Activated CD4-positive, alpha-beta T cell treated with anti-CD3 and anti-CD28 coated beads, Interleukin-2, amount 50 U/mL, for 24 hours (primary cell): ENCODE data around the gene PHF20.
"Not testable (repeated sequence)": the region's sequence is repeated elsewhere in the genome, so short reads cannot be mapped to it uniquely, and the experiment has no call there.

Experiments used
- DNase-seq, 2 donors: peaks; one replicate each; pipeline ENCODE4 v3.0.0-alpha.2; 2020; ENCODE audit warnings: low read depth in 1 of 2, low spot score in 1 of 2

Gene PHF20

DNA sequence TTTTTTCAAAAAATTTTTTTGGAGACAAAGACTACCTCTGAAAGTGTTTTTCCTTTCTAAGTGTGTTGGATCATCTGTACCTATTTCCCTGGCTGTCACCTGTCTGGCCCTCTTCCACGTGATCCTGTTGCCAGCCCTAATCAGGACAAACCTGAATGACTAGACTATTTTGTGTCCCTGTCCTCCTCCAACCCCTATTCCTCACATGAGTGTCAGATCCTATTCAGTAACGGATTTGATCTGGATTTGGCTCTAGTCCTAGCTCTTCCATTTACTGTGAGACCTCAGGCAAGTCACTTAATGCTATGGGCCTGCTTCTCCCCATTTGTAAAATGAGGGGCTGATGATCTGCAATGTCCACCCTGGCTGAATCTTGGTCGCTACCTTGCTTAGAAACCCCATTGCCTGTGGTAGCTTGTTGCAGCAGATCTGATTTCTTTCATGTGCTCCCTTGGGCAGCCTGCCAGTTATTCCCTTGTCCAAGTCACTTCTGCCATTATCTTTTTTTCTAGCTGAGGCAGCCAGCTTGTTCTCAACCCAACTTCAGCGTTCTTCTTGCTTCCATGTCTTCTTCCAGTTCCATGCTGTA, 4.8 kb downstream of the PHF20 start:
- no peak for DNase-seq

DNA sequence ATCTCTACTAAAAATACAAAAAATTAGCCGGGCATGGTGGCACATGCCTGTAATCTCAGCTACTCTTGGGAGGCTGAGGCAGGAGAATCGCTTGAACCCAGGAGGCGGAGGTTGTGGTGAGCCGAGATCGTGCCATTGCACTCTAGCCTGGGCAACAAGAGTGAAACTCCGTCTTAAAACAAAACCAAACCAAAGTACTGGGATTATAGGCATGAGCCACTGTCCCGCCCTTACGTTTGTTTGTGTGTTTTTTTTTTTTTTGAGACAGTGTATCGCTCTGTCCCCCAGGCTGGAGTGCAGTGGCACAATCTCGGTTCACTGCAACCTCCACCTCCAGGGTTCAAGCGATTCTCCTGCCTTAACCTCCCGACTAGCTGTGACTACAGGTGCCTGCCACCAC, 12.0 kb downstream of the PHF20 start:
- DNase-seq, result not testable (repeated sequence)

DNA sequence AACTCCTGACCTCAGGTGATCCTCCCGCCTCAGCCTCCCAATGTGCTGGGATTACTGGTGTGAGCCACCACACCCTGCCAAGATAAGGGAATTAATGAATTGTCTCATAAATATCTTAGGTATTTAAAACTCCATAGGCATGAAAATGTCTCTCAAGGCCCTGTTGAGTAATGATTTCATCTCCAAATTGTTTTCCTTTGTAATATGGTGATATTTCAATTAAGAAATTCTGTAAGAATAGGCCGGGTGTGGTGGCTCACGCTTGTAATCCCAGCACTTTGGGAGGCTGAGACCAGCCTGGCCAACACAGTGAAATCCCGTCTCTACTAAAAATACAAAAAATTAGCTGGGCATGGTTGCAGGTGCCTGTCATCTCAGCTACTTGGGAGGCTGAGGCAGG, 13.7 kb downstream of the PHF20 start:
- DNase-seq, result not testable (repeated sequence)

DNA sequence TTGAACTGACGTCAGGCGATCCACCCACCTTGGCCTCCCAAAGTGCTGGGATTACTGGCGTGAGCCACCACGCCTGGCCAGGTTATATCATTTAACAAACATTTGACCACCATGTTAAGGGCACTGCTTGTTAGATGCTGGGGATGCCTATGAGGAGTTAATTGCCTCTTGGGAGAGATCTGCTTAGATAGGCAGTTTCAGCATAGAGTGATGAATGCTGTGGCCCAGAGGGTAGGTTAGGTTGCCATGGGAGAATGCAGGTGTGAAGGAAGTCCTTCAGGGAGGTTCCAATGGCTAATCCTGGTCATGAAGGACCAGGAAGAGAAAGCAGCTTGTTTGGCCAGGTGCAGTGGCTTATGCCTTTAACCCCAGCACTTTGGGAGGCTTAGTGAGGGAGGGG, 17.0 kb downstream of the PHF20 start:
- DNase-seq, result no peak

DNA sequence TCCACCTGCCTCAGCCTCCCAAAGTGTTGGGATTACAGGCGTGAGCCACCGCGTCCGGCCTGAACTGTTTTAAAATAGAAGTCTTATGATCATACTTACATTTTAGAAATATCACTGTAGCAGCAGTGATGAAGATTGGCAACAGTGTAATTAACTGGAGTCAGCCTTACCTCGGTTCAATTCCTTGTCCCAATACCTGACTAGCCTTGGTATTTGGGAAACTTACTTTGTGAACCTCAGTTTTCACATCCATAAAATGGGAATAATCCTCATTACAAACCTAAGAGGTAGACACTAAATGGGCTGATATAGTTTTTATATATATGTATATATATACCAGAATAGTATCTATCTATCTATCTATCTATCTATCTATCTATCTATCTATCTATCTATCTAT, 19.3 kb downstream of the PHF20 start:
- DNase-seq, result no peak

DNA sequence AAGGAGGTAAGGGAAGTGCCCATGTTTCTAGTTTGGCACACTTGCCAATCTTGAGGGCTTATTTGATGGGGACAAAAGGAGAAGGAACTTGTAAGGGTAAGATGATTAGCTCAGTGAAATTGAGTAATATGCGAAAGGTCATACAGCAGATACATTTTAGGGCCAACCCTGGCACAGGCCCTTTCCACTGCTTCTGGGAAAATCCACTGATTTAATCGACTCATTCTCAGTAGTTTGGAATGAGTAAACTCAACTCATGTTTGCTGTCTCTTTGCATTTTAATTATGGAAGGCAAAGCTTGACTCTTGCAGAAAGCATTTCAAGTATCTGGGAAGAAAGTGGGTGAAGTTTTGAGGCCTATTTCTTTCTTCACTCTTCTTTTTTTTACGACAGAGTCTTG, 20.0 kb downstream of the PHF20 start:
- no peak for DNase-seq

DNA sequence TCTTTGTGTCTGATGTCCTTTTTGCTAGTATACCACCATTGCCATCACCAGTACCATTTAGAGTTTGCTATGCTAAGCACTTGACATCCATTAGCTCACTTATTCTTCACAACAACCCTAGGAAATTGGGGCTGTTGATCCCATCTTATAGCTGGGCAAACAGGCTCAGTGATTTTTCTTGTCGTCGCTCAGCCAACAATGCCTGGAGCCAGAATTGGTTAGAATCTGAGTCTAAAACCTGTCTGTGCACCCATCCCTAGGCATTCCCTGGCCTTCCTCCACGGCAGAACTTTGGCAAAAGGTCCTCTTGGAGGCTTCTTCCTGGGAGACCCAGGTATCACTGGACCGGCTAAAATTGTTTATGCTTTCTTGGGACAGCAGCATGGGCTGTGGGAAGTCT, 20.9 kb downstream of the PHF20 start:
- no peak for DNase-seq

DNA sequence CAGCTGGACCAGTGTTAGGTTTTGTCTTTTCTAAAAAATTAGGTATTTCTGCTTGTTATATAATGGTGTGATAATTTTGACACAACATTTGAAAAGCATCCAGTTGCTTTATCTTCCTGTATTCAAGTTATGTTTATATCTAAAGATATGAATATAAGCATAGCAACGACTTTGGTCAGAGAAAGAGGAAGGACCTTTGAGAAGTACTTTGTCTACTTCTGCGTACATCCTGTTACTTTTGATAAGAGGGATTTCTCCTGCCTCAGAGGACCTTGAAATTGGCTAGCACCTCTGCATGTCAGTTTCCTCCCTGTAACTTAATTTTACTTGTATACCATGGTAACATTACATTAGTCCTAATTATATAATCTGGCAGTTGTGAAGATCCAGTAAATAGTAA, 24.8 kb downstream of the PHF20 start:
- DNase-seq, result no peak

DNA sequence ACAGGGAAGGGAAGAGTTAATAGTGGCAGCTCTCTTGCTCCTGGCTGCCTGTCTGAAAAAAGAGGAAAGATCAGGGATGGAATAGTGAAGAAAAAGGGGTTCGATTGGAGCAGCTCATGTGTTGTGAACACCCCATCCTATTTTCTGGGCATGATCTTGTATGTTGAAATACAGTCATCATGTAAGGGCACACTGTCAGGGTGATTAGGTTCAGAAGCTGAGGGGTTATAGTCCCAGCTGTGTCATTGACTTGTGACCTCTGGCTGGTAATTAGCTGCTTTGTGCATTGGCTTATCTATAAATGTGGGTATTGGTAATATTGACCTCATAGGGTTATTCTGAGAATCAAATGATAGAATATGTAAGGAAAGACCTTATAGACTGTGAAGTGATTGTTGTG, 30.1 kb downstream of the PHF20 start:
- no peak for DNase-seq

DNA sequence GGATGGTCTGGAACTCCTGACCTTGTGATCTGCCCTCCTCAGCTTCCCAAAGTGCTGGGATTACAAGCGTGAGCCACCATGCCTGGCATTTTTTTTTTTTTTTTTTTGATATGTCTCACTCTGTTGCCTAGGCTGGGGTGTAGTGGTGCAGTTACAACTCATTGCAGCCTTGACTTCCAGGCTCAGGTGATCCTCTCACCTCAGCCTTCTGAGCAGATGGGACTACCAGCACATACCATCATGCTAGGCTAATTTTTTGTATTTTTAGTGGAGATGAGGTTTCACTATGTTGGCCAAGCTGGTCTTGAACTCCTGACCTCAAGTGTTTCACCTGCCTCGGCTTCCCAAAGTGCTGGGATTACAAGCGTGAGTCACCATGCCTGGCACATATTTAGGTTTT, 34.3 kb downstream of the PHF20 start:
- no peak for DNase-seq

DNA sequence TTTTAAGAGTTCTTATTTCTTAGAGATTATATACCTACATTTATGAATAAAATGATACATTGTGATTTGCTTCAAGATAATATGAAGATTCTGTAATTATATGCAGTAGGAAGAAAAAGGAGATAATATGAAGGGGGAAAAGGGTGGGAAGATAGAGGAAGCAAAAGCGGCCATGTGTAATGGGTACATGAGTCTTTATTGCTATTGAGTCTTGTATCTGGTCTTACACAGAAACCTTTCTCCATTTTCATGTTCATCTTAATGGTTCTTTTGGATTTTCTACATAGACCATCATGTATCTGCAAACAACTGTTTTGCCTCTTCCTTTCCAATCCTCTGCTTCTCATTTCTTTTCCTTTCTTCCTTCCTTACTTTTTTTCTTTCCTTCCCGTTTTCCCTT, 36.1 kb downstream of the PHF20 start:
- no peak for DNase-seq

DNA sequence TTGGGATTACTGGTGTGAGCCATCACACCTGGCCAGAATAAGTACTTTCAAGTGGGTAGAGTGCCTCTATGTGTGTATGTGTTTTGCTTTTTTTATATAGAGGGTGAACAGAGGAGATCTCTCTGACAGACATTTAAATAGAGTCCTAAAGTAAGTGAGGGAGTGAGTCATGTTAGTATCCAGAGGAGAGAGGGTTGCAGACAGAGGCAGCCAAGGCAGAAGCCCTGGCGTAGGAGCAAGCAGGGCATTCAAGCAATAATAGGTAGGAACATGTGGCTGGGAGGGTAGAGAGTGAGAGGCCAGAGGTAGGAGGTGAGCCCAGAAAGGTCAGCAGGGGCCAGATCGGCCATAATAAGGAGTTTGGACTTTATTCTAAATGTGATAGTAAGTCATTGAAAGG, 48.9 kb downstream of the PHF20 start:
- DNase-seq, result no peak

DNA sequence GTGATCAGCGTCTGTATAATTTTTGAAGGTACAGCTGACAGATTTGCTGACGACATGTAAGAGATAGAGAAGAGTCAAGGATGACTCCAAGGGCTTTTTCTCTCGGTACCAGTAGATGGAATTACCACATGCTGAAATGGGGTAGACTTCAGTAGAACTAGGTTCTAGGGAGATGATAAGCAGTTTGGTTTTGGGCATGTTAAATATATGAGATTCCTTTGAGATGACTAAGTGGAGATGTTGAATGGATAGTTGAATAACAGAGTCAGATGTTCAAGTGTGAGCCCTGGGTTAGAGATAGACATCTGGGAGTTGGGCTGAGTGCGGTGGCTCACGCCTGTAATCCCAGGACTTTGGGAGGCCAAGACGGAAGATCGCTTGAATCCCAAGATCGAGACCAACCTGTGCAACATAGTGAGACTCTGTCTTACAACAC, 50.0 kb downstream of the PHF20 start:
- DNase-seq, result no peak

DNA sequence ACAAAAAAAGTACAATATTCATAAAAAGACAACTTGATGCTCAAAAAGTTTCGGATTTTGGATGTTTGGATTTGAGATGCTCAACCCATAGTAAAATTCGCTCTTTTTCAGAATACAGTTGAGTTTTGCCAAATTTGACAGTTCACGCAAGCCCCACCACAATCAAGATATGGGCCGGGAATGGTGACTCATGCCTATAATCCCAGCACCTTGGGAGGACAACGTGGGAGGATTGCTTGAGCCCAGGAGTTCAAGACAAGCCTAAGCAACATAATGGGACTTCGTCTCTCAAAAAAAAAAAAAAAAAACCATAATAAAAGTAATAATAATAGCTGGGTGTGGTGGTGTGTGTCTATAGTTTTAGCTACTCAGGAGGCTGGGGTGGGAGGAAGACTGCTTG, 51.3 kb downstream of the PHF20 start:
- no peak for DNase-seq

DNA sequence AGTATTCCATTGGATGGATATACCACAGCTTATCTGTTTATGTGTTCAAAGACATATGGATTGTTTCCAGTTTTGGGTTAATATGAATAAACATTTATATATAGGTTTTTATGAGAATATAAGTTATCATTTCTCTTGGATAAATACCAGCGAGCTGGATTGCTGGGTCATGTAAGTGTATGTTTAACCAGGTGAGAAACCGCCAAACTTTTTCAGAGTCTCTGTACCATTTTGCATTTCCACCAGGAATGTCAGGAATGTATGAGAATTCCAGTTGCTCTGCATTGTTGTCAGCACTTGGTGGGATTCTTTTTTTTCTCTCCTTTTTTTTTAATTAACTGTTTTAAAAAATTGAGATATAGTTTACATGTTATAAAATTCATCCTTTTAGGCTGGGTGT, 52.1 kb downstream of the PHF20 start:
- DNase-seq, result no peak

DNA sequence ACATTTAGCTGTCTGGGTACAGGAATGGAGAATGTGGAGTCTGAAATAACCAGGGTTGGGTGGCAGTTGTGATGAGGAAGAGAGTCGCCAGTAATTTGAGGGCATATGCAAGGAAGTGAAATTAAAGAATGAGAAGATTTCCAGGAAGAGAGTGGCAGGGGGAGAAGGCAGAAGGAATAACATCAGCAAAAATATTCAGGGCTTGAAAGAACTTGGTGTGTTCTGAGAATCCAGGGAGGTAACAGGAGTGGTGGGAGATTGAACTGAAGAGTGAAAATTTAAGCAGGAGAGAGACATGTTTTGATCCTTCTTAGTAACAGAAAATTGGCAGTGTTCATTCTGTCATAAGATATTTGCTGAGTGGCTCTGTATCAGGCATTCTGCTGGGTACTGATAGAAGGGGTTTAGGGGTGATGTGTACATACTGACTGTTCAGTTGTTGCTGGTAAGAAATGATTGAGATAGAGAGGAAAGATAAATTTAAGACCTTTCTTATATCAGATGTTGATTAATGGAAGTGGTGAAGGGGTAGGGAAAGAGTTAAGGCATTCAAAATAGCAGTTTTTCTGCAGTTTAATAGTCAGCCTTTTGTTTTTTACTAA, 54.7 kb downstream of the PHF20 start:
- no peak for DNase-seq

DNA sequence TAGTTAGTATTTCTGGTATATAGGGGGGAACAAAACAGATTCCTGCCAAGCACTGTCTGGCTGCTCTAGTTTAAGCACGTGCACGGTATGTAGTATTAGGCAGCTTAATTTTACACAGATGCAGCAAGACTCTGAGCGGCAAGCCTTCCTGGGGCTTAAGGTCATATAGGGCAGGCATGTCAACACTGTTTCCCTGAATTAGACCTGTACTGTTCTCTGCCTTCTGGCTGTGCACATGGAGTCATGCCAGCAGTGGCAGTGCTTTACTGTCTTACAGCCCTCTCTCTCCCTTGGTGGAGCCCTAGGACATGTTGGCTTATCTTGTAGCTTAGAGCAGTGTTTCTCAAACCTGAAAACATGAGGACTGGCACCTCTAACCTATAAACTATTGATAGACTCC, 56.6 kb downstream of the PHF20 start:
- DNase-seq, result no peak

DNA sequence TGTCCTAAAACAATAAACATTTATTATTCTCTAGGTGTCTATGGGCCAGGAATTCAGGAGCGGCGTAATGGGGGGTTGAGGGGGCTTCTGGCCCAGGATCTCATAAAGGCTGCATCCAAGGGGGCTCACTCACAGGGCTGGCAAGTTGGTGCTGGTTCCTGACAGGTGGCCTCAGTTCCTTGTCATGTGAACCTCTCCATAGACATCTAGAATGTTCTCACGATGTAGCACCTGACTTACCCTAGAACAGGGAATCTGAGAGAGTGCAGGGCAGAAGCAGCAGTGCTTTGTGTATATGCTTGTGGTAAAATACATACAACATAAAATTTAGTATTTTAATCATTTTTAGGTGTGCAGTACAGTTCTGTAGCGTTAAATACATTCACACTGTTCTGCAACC, 57.1 kb downstream of the PHF20 start:
- no peak for DNase-seq

DNA sequence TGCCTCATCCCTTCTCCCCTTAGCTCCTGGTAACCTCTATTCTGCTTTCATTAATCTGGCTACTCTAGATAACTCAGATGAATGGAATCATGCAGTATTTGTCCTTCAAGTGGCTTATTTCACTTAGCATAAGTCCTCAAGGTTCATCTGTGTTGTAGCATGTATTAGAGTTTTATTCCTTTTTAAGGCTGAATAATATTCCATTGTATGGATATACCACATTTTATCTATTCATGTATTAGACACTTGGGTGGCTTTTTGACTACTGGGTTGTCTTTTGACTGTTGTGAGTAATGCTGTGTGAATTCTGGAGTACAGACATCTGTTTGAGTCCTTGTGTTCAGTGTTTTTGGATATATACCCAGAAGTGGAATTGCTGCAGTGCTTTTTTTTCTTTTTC, 58.4 kb downstream of the PHF20 start:
- no peak for DNase-seq

DNA sequence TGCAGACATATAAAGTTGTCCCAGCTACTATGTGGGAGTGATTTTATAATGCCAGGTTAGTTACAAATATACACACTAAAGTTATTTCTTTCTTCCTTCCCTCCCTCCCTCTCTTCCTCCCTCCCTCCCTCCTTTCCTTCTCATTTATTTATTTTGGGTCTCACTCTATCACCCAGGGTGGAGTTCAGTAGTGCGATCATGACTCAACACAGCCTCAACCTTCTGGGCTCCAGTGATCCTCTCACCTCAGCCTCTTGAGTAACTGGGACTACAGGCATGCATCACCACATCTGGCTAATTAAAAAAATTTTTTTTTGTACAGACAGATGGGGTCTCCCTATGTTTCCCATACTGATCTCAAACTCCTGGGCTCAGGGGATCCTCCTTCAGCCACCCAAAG, 59.2 kb downstream of the PHF20 start:
- DNase-seq, result no peak

DNA sequence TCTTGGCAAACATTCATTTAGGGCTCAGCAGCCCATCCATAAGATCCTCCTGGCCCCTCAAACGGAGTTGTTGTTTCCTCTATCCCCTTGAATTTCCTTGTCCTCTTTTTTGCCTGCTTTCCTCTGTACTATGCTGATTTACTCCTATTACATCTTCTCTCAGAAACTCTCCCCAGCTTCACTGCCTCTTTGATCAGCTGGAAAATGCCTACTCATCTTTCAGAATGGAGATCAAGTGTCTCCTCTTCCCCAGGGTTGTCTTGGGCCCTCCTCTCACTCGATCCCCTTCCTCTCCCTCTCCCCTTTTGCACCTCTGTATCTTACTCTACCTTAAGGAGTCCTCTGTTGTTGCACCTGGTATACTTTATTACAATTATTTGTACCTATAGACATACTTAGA, 60.2 kb downstream of the PHF20 start:
- DNase-seq, result no peak

DNA sequence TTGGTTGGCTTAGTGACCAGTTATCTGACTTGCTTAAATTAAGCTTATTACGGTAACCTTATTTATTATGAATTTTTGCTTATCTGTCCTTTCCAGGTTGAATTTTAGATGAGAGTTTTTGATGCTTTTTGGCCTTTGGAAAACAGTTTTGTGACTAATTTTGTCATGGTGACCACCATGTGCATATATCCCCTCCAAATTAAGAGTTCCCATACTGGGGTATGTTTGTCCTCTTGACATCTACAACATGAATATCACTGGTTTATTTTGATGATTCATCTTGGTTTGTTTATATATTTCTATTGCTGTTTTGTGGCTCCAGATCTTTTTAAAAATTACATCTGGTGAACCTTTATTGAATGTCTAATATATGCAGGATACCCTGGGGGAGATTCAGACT, 61.4 kb downstream of the PHF20 start:
- no peak for DNase-seq

DNA sequence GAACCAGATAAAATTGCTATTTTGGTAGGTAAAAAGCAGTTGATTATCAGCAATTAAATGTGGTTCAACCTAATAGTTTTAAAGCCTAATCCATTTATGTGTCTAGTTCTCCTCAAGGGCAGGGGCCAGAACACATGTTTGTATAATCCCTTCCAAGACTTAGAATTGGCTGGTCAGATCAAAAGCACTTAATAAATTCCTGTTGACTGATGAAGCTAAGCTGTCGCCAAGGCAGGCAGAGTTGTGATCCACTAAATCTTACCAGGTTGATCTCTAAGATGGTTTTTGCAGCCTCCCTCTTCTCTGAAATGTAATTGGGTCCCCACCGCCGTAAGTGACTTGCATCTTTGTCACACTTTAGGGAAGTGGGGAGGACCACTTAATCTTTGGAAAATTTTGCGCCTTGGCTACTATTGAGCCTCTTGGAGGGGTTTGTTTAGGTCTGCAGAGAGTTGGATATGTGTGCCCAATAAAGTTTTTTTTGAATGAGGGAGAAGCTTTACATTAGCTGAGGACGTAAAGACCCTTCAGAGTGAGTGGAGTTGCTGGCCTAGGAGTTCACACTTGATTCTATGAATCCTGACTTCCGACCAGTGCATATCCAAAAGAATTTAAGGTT, 65.9 kb downstream of the PHF20 start:
- no peak for DNase-seq
